Neural crest cell (in vitro differentiated cells): ENCODE data around the gene C13orf42. TPM values are rescaled to one million over a fixed set of nuclear protein-coding genes. Genes with fewer than 3 reads are reported as not detected.

Source experiments
- DNase-seq: peaks from one replicate; pipeline ENCODE4 v3.0.0; 2021; ENCODE audit warnings: low read depth, mixed read lengths, low spot score
- H3K27ac Mint-ChIP-seq: one replicate; pipeline ENCODE4 v1.8.0; 2021; ENCODE audit warnings: mild to moderate bottlenecking, mixed read lengths; ENCODE audit not compliant: unreplicated experiment
- H3K27me3 Mint-ChIP-seq: 2 replicates; pipeline ENCODE4 v1.8.0; 2021; ENCODE audit warnings: low read depth, mild to moderate bottlenecking, mixed read lengths
- H3K36me3 Mint-ChIP-seq: 2 replicates; pipeline ENCODE4 v1.8.0; 2021; ENCODE audit warnings: low read depth, mild to moderate bottlenecking, mixed read lengths
- H3K4me1 Mint-ChIP-seq: 2 replicates; pipeline ENCODE4 v1.8.0; 2021; ENCODE audit warnings: mixed read lengths
- H3K4me3 Mint-ChIP-seq: one replicate; pipeline ENCODE4 v1.8.0; 2021; ENCODE audit warnings: mild to moderate bottlenecking, mixed read lengths
- H3K9me3 Mint-ChIP-seq: 2 replicates; pipeline ENCODE4 v1.8.0; 2021; ENCODE audit warnings: mixed read lengths
- CTCF ChIP-seq: fragments of 200-600 bp; sonication (generic); conservative IDR thresholded peaks from 2 replicates; pipeline ENCODE4 v1.5.0; 2021; ENCODE audit warnings: antibody characterized with exemption, mild to moderate bottlenecking
- total RNA-seq: library from RNA; stranded (reverse); gene quantifications from 2 replicates; pipeline ENCODE4 v1.2.1, GENCODE V29; 2021

The C13orf42 gene
- total RNA-seq, 1 donor from 2014 or later, result not detected

- Mint-ChIP-seq H3K27ac (no peak overlapping the region), H3K27me3 (no peaks in the 10 kb centered on the region), H3K36me3 (no peaks in the 10 kb centered on the region), H3K4me3 (no peak overlapping the region), H3K9me3 (no peaks in the 10 kb centered on the region), H3K4me1 (no peaks in the 10 kb centered on the region)
- no peak for TF ChIP-seq CTCF
- DNase-seq, result no peak
Observed at GRCh38 chr13:51041126-51041525, 69.9 kb downstream of the C13orf42 start.

- no peak for TF ChIP-seq CTCF
- Mint-ChIP-seq H3K27ac (no peak overlapping the region), H3K9me3 (no peaks in the 10 kb centered on the region), H3K4me3 (no peak overlapping the region), H3K27me3 (no peaks in the 10 kb centered on the region), H3K4me1 (no peaks in the 10 kb centered on the region), H3K36me3 (no peaks in the 10 kb centered on the region)
- no peak for DNase-seq
Observed at GRCh38 chr13:51040431-51040830, 70.6 kb downstream of the C13orf42 start.

- no peaks in the 10 kb centered on the region for H3K27me3 Mint-ChIP-seq
- no peak overlapping the region for H3K27ac Mint-ChIP-seq
- H3K4me1 Mint-ChIP-seq, result no peaks in the 10 kb centered on the region
- H3K36me3 Mint-ChIP-seq, result no peaks in the 10 kb centered on the region
- H3K9me3 Mint-ChIP-seq, result no peaks in the 10 kb centered on the region
- no peak for DNase-seq
- no peak for TF ChIP-seq CTCF
- H3K4me3 Mint-ChIP-seq, result no peak overlapping the region
Observed at GRCh38 chr13:51036418-51036817, 74.7 kb downstream of the C13orf42 start.

- Mint-ChIP-seq H3K4me1 (no peaks in the 10 kb centered on the region), H3K27me3 (no peaks in the 10 kb centered on the region)
Observed at GRCh38 chr13:51035978-51036377, 75.1 kb downstream of the C13orf42 start.

GRCh38 chr13:51035469-51035868 is 75.6 kb downstream of the C13orf42 start:
- Mint-ChIP-seq H3K4me3 (no peak overlapping the region), H3K27me3 (no peaks in the 10 kb centered on the region), H3K36me3 (no peaks in the 10 kb centered on the region), H3K27ac (no peak overlapping the region), H3K4me1 (no peaks in the 10 kb centered on the region), H3K9me3 (no peaks in the 10 kb centered on the region)
- no peak for TF ChIP-seq CTCF
- no peak for DNase-seq

More at GRCh38 chr13:51035978-51036377, 75.1 kb downstream of the C13orf42 start:
- Mint-ChIP-seq H3K9me3 (no peaks in the 10 kb centered on the region), H3K4me3 (no peak overlapping the region), H3K36me3 (no peaks in the 10 kb centered on the region), H3K27ac (no peak overlapping the region)
- TF ChIP-seq CTCF, result no peak
- no peak for DNase-seq

GRCh38 chr13:51034906-51035305 is 76.2 kb downstream of the C13orf42 start:
- Mint-ChIP-seq H3K27me3 (no peaks in the 10 kb centered on the region), H3K9me3 (no peaks in the 10 kb centered on the region), H3K4me3 (no peak overlapping the region), H3K27ac (no peak overlapping the region), H3K4me1 (no peaks in the 10 kb centered on the region), H3K36me3 (no peaks in the 10 kb centered on the region)
- TF ChIP-seq CTCF, result no peak
- no peak for DNase-seq
